HG02938 (cell line): ENCODE data around the gene SMYD5.

Experiments used
- ATAC-seq: cut with Tn5 transposase; IDR thresholded peaks from one replicate; pipeline ENCODE4 v1.9.1; 2021; ENCODE audit warnings: mild to moderate bottlenecking, moderate library complexity; ENCODE audit not compliant: unreplicated experiment

The SMYD5 gene

DNA sequence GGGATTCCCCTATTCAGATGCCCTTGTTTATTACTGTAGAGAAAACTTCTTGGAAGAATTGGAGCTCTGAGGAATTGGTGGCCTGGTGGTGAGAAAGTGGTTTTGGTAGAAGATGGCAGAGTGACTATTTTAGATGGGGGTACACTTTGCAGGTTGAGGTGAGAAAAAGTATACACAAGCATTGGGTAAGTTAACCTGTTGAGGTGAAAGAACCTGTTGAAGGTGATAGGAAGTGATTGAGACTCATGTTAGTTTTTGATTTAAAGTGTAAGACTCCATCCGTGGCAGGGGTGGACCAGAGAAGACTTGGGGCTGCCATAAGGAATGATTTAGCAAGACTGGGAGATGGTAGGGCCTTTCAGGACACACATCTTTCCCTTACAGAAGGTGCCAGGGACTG is 23.1 kb downstream of the SMYD5 start:
- ATAC-seq, result no peak

DNA sequence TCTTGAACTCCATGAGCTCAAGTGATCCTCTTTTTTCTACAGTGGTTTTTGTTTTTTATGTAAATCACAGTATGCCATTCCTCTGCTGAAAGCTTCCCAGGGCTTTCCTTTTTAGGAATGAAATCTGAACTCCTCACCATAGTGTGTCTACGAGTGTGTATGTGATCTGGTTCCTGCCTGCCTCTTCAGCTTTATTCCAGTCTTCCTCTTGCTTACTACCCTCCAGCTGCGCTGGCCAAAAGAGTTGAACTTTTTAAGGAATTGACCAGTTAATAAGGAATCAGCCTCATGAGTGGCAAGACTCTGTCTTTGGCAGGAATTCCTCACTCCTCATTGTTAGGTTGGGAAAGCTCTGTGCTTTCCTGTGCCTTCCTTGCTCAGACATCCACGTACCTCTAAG is 24.1 kb downstream of the SMYD5 start:
- no peak for ATAC-seq

GRCh38 chr2:73238976-73239375 is 24.9 kb downstream of the SMYD5 start:
- no peak for ATAC-seq

DNA sequence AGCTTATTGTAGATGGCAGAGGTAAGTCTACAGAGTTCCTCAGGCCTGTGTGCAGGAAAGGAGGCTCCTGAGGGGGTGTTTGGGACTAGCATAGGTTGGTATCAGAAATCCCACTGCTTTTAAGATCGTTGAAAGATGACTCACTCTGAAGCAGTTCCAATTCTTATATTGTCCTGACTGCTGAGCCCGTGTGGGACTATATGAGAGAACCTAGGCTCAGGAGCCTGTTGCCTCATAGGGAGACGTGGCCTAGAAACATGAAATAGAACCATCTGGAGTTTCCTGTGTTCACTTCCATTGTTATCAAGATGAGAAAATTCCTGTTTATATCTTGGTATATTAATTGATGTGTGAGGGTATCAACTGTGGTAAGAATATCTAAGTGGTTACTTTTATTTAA is 25.7 kb downstream of the SMYD5 start:
- ATAC-seq, result no peak

DNA sequence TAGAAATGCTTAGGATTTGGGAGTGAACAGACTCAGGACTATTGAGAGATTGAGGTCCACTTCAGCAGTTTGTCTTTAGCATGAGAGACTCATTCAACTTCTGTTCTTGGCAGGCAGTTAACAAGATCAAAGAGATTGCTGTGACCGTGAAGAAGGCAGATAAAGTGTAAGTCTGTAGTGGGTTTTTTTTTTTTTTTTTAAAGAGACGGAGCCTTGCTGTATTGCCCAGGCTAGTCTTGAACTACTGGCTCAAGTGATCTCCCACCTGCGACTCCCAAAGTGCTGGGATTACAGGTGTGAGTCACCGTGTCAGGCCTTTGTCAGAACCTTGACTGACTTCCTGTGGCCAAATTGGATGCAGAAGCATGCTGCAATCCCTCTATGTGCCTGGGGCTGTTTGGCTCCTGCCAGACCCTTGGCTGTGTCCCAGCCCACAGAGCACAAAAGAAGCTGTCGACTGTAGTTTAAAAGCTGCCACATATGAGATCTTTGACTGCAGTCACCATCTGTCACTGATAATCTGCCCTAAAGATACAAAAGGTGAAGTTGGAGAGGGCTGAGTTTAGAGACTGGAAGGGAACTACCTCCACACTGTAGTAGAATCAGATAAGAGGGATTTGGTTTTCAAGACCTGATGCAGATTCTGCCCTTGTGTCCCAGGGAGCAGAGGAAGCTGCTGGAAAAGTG is 30.0 kb downstream of the SMYD5 start:
- ATAC-seq, result no peak

DNA sequence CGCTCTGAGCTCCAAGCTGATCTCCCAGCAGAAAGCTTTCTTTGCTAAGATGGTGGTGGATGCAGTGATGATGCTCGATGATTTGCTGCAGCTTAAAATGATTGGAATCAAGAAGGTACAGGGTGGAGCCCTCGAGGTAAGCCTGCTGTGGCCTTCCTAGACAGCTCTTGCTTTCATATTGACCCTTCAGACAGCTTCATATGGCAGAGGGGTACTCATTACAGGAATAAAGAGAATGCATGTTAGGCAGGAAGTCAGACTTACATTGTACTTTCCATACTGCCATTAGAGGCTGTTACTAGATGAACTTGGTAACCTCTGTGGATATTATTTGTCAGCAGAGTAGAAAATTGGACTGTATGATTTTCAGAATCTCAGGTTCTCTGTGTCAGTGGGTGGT is 30.5 kb downstream of the SMYD5 start:
- ATAC-seq, result no peak

DNA sequence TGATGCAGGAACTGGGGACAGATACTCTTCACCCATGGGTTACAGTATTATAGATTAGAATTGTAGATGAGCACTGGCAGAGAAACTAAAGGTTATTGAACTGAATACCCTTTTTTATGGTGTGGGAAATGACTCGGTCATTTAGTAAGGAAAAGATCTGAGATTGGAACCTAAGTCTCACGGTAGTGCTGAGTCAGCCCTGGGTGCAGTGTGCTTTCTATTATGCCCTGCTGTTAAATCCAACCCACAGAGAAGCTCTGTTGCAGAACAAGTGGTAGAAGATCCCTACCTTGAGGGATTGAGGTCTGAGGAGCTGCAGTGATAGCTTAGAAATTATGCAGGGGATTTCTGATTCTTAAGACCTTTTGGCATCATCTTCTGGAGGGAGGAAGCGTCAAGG is 32.8 kb downstream of the SMYD5 start:
- ATAC-seq, result no peak

GRCh38 chr2:73249636-73250035 is 35.6 kb downstream of the SMYD5 start:
- no peak for ATAC-seq

- ATAC-seq, result no peak
Measured at GRCh38 chr2:73250872-73251846, 37.1 kb downstream of the SMYD5 start.

DNA sequence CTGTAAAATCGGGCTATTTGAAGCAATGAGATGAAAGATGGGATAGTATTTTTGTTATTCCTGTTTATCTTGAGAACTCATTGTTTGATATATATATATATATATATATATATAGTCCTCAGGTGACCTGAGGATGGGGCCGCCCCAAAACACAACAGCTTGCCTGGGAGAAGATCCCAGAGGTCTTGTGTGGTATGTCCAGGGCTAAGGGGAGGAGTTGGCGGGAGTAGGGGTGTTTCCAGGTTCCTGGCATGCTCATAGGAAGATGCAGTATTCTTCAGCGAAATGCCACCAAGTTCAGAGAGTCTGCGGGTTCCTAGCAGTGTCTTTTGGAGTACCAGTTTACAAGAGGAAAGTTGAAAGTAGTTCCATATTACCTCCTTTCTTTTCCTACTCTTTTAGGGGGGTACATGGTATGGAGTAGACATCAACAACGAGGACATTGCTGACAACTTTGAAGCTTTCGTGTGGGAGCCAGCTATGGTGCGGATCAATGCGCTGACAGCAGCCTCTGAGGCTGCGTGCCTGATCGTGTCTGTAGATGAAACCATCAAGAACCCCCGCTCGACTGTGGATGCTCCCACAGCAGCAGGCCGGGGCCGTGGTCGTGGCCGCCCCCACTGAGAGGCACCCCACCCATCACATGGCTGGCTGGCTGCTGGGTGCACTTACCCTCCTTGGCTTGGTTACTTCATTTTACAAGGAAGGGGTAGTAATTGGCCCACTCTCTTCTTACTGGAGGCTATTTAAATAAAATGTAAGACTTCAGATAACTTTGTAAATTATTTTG is 38.4 kb downstream of the SMYD5 start:
- ATAC-seq, result no peak

GRCh38 chr2:73253400-73253799 is 39.4 kb downstream of the SMYD5 start:
- no peak for ATAC-seq

GRCh38 chr2:73253901-73254300 is 39.9 kb downstream of the SMYD5 start:
- ATAC-seq, result no peak

GRCh38 chr2:73254343-73255006 is 40.4 kb downstream of the SMYD5 start:
- ATAC-seq, result no peak

- ATAC-seq, result no peak
Measured at GRCh38 chr2:73255007-73255644, 41.1 kb downstream of the SMYD5 start.

GRCh38 chr2:73255907-73256617 is 42.0 kb downstream of the SMYD5 start:
- no peak for ATAC-seq

- ATAC-seq, result no peak
Measured at GRCh38 chr2:73256618-73256922, 42.5 kb downstream of the SMYD5 start.

- no peak for ATAC-seq
Measured at GRCh38 chr2:73257021-73257420, 43.0 kb downstream of the SMYD5 start.

GRCh38 chr2:73257425-73258125 is 43.5 kb downstream of the SMYD5 start:
- ATAC-seq, result no peak

- no peak for ATAC-seq
Measured at GRCh38 chr2:73258186-73258912, 44.3 kb downstream of the SMYD5 start.
